Germinal center (tissue), 1 donor: ENCODE measurements around the gene BAHCC1.
"Not testable (repeated sequence)": the region's sequence is repeated elsewhere in the genome, so short reads cannot be mapped to it uniquely, and the experiment has no call there.

ENCODE experiments used
- DNase-seq: peaks from one replicate; pipeline ENCODE4 v3.0.0; 2012; ENCODE audit warnings: mixed read lengths, low spot score

Gene BAHCC1

DNA sequence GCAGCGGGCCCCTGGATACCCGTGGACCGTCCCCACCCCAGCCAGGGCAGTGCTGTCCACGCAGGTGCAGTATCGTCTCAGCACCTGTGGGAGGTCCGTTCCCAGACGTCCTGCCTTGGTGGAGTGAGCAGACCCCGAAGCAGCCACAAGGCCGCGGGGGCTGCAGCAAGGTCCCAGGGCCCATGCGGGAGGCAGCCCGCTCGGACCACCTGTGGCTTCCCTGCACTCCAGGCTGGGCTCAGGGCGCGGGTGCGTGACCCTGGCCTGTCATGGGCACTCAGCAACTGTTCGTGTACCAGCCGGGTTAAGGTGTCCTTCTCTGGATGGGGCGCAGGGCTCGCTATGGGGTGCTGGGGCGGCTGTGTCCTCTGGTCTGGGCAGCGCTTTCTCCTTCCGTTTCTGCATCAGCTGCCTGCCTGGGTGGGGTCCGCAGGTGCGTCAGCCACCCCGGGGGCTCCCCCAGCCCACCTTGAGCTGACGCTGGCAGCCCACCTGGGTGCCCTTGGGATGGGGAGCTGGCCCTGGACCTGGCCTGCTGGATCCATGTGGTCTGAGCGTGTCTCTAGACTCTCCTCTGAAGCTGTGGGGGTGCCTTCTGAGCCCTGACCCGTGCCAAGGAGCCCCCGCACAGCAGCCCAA lies 18.4 kb downstream of the BAHCC1 start:
- no peak for DNase-seq

DNA sequence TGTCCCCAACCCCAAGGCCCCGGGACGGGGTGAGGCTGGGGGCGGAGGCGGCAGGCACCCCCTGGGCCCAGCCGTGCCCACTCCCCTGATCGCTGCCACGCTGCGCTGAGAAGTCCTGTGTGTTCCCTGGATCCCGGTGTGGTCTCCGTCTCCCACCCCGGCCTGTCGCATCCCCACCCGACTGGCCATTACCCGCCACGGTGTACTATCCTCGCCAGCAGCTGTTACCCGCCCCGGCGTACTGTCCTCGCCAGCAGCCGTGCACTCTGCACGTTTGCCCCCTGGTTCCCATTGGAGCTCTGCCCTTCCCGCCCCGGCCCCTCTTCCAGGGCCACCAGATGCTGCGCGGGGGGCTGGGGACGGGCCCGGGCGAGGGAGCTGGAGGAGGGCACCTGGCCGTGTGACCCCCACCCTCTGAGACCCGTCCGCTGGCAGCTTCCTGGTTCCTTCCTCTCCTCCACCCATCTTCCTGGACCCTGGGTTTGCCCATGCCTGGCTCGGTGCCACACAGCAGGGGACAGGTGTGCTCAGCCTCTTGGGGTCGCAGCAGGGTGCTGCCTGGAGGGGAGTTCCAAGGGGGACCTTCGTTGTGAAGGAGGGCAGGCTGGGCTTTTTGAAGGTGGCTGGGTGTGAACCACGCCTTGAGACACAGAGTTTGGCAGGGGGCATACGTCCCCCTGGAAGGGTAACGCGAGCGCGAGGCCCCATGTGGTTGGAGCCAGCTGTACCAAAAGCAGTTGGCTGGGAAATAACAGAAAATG lies 19.7 kb downstream of the BAHCC1 start:
- DNase-seq = no peak

DNA sequence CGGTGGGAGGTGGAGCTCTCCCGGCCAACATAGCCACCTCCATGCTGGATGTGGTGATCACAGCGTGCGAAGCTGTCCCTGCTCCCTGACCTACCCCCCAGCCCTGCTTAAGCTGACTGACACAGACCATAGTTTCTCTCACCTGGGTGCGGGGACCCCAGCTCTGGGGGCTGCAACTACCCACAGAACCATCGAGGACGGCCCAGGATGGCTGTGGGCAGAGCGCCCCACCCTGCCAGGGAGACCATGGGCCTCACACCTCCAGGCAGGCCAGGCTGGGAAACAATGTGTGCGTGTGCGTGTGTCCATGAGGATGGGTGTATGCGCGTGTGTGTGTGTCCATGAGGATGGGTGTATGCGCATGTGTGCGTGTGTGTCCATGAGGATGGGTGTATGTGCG lies 20.4 kb downstream of the BAHCC1 start:
- no peak for DNase-seq

DNA sequence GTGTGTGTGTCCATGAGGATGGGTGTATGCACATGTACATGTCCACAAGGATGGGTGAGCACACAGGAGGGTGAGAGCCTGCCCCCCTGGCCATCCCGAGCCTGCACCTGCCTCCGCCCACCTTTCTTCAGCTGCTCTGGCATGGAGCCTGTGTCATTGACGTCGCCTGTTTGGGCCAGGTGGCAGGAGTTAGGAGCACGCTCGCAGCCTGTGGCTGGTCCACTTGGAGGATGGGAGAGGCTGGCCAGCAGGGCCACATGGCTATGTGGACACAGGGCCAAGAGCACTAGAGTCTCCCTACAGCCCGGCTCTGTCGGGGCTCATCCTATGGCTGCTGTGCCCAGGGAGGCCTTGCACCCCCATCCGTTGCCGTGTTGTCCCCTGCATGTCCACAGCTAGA lies 21.4 kb downstream of the BAHCC1 start:
- no peak for DNase-seq

DNA sequence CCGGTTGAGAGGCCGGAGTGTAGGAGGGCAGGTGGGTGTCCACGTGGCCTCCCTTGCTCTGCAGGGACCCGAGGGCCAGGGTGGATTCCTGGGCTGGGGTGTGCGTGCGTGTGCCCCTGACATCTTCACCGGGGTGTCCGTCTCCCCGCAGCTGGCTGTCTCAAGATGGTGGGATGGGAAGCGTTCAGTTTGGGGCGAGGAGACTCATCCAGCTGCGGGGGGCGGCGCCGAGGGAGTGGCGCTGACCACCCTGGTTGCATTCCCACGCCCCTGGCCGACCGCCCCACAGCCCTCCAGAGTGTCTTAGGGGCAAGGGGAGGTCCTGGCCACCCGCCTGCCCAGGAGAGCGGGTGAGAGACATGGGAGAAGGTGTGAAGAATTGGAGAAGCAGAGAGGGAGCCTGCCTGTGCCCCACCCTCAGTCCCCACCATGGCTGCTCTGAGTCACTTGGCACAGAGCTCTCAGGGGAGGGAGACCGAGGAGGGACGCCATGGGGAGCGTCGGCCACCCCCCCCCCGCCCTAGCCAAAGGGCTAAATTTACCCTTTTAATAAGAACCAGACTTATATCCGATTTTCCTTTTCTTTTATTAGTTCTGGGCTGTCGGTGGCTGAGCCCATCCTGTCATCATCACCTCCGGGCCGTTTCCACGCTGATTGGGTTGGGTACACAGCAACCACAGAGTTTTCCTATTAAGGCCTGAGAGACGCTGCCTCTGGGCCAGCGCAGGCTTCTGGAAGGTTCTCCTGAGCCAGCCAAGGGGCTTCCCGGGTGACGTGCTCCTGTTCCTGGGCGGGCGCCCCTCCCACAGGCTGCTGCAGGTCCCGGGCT lies 22.0 kb downstream of the BAHCC1 start:
- no peak for DNase-seq

DNA sequence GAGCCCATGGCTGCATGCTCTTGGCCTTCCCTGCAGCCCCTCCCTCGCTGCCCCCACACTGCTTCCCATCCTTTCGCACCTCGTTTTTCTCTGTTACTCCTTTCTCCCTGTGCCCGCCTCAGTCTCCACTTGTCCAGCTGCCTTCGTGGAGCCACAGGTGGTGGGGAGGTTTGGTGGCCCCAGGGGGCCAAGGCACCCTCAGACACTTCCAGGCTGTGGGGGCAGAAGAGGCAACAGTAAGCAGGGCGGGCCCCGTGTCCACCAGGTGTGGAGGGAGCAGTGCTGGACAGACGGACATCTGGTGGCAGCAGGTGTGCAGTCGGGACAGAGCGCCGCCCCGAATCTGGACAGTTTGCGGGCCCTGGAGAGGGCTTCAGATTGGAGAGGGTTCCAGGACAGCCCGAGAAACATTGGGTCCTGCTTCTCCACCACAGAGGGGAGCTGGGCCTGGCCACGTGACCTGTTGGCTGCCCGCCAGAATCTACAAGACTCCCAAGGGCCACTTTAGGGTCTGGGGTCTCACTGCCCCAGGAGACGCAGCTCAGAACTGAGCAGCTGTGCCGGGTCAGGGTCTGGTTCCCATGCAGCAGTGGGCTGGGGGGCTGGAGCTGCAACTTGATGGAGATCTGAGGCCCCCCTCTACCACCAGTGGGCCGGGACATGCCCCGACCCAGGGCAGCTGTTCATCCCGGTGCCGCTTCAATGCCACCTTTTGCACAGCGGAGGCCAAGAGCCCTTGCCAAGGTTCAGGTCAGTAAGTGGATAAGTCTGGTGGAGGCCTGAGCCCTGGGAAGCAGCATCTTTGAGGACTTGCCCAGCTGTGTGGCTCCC lies 22.8 kb downstream of the BAHCC1 start:
- DNase-seq = no peak

DNA sequence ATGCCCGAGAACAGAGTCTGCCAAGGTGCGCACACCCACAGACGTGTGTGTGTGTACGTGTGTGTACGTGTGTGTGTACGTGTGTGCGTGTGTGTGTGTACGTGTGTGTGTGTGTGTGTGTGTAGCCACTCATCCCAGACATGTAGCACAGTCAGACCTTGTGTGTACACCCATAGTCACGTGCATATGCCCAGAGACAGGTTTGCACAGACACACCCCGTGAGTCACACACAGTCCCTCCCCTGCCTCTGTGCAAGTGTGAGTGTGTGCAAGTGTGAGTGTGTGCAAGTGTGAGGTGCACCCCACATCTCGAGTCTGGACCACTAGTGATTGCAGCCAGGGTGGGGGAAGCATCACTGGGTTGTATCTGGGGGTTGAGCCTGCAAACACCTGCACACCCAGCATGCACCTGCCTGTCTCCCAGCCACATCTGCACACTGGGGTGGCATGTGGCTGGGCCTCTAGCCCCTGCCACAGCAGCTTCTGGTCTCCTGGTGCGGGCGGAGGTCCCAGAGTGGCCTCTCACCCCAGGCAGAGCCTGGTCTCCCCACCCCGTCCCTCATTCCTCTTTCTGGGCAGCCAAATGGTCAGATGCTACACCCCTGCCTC lies 23.6 kb downstream of the BAHCC1 start:
- no peak for DNase-seq

DNA sequence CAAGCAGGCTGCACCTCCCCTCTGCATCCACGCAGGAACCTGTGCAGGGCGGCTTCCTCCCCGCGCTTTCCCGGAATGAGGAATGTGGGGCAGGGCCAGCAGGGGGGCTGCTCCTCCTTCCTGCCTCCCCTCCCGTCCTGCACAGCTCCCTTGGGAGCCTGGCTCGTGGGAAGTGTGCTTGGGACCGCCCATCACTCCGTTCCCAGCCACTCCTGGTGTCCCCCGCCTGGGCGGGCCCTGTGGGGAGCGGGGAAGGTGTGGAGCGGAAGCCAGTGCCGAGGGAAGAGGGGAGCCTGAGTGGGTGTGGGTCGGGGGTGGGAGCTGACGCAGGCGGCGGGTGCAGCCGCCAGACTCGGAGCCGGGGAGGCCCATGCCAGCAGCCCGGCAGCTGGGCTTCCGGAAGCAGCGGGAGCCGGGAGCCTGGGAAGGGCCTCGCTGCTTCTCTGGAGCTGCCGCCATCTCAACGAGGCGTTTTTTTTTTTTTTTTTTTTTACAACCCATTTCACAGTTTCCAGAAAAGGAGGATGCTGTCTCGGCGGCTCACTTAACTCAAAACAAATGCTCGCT lies 24.1 kb downstream of the BAHCC1 start:
- DNase-seq = no peak

DNA sequence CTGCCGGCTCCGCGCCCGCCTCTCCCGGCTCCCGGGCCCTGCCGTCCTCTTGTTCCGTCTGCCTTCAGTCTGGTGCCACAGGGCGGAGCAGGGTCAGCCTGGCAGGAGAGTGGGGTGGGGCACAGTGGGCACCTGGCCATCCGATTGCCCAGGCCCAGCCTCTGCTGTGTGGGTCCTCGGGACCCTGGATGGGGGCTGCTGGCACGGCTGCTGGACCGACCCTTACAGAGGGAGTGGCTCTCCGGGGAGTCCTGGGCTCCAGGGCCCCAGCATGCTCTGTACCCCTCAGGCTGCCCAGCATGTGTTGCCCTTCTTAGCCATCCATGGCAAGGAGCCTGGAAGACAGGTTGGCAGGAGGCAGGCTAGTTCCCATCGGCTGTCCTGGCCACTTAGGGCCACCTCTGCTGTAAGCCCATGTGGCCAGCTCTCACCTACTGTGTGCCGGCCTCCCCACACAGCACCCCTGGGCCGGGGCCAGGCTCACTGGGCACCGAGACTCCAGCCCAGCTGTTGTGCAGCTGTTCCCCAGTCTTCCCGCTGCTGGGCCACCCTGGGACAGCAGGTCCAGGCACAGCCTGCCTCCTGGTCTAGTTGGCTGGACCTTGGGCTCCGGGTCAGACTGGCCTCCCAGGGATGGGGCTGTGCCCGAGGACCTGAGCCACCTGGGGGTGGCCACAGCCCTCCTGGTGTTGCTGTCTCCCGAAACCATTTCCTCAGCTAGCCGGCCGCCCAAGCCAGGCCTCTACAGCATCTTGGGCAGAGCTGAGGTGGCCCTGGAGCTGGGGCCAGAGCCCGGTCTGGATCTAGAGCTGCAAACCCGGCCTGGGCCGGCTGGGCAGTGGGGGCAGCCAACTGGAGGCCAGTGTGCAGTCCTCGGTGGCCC lies 24.9 kb downstream of the BAHCC1 start:
- no peak for DNase-seq

DNA sequence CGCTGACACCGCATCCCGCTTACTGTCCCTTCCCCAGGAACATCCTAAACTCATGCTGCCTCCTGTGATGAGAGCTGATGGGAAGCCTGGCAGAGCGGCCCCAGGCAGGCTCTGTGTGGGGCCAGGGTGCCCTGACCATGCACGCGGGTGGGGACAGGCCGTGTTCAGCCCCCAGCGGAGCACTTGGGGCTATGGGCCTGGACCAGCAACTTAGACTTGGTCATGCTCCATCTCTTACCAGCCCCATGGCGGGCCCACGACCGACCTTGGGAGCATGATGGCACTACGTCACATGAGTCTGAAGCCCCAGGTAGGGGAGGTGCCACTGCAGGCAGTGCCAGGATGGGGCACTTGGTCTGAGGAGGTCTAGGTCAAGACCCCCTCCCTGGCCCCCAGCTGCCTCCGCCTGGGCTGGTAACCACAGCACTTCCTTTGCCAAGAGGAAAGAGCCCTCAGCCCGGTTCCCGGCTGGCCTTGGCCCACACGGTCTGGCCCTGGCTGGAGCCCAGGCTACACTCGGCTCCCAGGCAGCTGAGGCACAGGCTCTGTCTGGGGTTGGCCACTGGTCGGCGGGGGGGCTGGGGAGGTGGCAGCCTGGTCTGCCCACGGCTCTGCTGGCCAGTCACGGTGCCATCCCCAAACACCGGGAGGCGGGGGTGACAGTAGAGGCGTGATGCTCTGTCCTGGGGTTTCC lies 25.7 kb downstream of the BAHCC1 start:
- DNase-seq = no peak

DNA sequence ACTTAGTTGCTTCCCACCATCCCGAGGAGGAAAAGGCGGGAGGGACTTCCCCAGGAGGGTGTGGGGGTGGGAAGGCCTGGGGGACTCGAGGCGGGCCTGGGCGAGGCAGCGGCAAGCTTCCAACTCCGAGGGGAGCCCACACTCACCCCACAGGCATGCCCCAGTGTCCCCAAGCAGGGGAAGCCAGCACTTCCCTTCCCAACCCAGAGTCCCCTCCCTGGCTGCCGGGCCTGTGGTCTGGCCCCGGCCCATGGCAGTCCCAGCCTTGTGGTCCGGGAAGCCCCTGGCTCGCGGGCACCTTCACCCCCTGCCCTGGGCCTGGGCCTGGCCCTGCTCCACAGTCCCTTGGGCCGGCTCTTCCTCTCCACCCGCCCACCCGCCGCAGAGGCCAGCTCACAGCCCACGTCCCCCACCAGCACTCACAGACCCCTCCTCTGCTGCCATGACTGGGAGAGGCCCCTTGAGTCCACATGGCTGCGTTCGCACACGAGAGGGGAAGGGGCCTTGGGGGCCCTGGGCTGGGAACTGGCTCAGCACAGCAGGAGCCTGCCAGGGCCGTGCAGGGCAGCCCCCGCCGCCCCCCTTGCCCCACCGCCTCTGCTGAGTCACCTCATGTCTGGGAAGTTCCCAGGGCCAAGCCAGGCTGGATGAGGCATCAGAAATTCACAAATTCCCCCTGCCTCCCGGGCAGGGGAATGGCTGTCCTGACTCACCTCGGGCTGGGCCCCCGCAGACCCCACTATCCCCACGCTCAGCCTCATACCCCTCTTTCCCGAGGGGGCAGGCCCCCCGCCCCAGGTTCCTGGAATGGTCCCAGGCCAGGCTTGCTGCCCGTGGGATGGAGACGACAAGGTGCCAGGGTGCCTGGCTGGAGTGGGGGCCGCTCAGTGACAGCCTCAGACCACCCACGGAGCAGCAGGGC lies 27.8 kb downstream of the BAHCC1 start:
- DNase-seq = no peak

DNA sequence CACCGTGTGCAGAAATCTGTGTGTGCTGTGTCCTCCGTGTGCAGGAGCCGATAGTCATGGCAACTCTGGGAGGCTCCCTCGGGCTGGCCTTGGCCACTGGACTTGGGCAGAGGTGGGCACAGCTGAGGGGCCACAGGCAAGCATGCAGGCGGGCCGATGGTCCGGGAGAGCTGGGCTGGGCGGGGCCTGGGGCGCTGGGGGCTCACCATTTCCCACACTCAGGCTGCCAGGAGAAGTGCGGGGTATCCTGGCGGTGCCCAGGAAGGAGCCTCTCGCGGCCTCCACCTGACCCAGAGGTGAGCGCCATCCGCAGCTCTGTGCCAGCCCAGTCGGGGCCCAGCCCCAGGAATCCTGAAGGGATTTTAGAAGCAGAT lies 28.4 kb downstream of the BAHCC1 start:
- no peak for DNase-seq

DNA sequence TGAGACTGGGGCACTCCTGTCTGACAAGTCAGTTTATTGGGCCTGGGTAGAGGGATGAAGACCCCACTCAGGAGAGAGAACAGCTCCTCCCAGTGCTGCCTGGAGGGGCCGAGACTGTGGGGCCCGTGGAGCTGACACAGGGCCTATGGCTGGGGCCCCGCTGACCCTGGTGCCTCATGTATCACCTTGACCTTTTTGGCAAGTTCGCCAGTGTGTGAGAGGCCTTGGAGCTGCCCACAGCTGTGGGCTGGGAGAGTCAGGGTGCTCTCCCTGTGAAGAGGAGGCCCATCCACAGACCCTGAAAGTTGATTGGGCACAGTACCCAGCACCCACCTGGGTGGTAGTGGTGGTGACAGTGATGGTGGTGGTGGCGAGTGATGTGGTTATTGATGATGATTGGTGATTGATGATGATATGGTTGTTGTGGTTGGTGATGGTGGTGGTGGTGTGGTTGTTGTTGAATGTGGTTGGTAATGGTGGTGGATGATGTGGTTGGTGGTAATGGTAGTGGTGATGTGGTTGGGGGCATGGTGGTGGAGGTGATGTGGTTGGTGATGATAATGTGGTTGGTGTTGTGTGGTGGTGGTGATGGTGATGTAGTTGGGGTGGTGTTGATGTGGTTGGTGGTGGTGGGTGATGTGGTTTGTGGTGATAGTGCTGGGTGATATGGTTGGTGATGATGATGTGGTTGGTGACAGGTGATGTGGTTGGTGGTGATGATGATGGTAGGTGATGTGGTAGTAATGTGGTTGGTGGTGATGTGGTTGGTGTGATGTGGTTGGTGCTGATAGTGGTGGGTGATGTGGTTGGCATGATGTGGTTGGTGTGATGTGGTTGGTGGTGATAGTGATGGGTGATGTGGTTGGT lies 29.1 kb downstream of the BAHCC1 start:
- no peak for DNase-seq

DNA sequence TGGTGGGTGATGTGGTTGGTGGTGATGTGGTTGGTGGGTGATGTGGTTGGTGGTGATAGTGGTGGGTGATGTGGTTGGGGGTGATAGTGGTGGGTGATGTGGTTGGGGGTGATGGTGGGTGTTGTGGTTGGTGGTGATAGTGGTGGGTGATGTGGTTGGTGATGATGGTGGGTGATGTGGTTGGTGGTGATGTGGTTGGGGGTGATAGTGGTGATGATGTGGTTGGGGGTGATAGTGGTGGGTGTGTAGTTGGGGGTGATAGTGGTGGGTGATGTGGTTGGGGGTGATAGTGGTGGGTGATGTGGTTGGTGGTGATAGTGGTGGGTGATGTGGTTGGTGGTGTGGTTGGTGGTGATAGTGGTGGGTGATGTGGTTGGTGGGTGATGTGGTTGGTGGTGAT lies 29.8 kb downstream of the BAHCC1 start:
- DNase-seq = not testable (repeated sequence)

DNA sequence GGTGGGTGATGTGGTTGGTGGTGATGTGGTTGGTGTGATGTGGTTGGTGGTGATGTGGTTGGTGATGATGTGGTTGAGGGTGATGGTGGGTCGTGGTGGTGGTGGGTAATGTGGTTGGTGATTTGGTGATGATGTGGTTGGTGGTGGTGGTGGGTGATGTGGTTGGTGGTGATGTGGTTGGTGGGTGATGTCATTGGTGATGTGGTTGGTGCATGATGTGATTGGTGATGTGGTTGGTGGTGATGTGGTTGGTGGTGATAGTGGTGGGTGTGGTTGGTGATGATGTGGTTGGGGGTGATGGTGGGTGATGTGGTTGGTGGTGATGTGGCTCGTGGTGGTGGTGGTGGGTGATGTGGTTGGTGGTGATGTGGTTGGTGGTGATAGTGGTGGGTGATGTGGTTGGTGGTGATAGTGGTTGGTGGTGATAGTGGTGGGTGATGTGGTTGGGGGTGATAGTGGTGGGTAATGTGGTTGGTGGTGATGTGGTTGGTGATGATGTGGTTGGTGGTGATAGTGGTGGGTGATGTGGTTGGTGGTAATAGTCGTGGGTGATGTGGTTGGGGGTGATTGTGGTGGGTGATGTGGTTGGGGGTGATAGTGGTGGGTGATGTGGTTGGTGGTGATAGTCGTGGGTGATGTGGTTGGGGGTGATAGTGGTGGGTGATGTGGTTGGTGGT lies 30.6 kb downstream of the BAHCC1 start:
- DNase-seq = not testable (repeated sequence)

DNA sequence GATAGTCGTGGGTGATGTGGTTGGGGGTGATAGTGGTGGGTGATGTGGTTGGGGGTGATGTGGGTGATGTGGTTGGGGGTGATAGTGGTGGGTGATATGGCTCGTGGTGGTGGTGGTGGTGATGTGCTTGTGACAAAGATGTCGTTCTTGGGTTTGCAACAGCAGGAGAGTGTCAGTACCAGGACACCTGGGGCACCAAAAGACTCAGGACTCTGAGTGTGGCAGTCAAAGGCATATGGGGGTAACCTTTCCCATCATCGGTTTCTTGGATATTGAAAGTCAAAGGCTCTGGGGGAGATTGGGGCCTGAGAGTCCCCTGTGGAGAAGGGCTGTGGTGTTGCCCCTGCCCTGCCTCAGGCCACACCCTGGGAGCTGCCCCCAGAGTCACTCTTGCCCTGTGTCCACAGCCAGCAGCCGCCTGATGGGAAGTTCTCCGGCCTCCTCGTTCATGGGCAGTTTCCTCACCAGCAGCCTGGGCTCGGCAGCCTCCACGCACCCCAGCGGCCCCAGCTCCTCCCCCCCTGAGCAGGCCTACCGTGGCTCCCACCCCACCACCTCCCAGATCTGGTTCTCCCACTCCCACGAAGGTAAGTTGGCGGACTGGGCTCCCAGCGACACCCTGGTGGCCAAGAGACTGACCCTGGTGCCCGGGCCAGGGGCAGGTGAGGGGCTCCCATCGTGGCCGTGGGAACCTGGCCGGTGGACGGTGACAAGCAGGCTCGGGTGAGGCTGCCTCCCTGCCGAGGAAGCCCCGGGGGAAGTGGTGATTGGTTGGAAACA lies 31.3 kb downstream of the BAHCC1 start:
- no peak for DNase-seq
